VCaP (cell line): ENCODE results near the gene PDE4A.
A peak's percentile ranks its signal among the peaks of the same experiment; 100 is the strongest.

Source experiments
- H3K27ac ChIP-seq: fragments of 450-650 bp; 2 replicates; pipeline ENCODE4 v1.5.1; 2017
- TF ChIP-seq, protein P1 (sequence below): fragments of 450-650 bp; conservative IDR thresholded peaks from 2 replicates; pipeline ENCODE4 v1.5.1; 2017; ENCODE audit warnings: mild to moderate bottlenecking, moderate library complexity

PDE4A gene

DNA sequence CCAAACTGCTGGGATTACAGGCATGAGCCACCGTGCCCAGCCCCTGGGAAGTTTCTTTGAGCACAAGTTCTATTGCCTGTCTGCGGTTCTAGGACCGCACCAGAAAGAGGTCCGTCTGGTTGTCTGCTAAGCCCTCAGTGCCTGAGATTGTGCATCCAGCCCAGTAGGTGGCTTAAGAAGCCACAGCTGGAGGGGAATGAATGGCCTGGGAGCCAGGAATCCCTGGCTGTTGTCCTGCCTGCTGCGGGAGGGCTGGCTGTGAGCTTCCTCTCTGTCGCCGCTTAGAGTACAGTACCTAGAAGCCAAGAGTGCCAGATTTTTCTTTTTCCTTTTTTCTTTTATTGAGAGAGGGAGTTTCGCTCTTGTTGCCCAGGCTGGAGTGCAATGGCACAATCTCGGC is 35.8 kb upstream of the PDE4A start:
- TF ChIP-seq, protein P1, sequence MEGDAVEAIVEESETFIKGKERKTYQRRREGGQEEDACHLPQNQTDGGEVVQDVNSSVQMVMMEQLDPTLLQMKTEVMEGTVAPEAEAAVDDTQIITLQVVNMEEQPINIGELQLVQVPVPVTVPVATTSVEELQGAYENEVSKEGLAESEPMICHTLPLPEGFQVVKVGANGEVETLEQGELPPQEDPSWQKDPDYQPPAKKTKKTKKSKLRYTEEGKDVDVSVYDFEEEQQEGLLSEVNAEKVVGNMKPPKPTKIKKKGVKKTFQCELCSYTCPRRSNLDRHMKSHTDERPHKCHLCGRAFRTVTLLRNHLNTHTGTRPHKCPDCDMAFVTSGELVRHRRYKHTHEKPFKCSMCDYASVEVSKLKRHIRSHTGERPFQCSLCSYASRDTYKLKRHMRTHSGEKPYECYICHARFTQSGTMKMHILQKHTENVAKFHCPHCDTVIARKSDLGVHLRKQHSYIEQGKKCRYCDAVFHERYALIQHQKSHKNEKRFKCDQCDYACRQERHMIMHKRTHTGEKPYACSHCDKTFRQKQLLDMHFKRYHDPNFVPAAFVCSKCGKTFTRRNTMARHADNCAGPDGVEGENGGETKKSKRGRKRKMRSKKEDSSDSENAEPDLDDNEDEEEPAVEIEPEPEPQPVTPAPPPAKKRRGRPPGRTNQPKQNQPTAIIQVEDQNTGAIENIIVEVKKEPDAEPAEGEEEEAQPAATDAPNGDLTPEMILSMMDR, result no peak

GRCh38 chr19:10388957-10389356 is 31.4 kb upstream of the PDE4A start:
- TF ChIP-seq, protein P1, result peak; percentile 82
- H3K27ac ChIP-seq, result no peak overlapping the region

More for the DNA sequence above, 35.8 kb upstream of the PDE4A start:
- H3K27ac ChIP-seq, result no peak overlapping the region

DNA sequence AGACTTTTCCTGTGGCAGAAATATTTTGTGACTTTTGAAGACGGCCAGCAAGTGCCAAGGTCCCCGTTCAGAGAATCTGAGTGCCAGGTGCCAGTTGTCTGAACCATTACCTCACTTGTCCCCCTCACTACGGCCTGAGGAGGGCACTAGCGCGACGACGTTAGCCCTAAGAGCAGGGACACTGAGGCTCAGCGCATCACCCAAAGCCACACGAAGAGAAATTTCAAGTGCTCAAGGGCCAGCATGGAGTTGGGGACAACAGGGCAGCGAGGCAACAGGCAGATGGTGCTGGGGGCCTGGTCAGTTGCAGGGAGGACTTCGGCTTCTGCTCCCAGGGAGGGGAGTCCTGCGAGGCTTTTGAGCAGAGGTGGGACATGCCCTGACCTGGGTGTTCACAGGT is 30.5 kb upstream of the PDE4A start:
- TF ChIP-seq, protein P1, result no peak
- H3K27ac ChIP-seq, result no peak overlapping the region

DNA sequence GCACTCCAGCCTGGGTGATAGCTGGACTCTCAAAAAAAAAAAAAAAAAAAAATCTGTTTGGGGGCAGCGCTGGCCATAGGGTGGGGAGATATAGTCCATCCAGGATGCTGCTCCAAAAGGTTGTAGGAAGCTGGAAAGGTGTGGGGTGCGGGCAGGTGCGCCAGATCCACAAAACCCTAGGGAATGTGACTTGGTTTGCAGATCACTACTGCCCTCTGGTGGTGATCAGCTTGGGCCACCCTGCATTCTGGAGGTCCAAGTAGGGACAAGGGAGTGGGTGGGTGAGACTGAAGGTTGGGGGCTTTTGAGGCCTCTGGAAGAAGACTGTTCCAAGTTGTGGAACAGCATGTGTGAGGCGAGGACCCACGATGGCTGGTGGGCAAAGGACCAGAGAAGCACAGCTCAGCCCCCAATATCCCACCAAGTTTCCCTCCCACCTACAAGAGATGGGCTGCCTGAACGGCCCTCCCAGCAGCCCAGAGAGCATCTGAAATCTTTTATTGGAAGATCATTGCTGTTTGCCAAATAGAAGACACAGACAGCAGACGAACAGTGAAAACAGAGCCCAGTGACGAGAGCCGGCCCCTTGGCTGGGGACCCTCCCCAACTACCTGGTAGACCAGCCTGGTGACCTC is 29.6 kb upstream of the PDE4A start:
- H3K27ac ChIP-seq, result no peak overlapping the region
- TF ChIP-seq, protein P1, result peak; percentile 81

- TF ChIP-seq, protein P1, result no peak
- no peak overlapping the region for H3K27ac ChIP-seq
Observed at GRCh38 chr19:10392120-10392519, 28.2 kb upstream of the PDE4A start.

GRCh38 chr19:10393137-10393536 is 27.2 kb upstream of the PDE4A start:
- TF ChIP-seq, protein P1, result no peak
- H3K27ac ChIP-seq, result no peak overlapping the region

- H3K27ac ChIP-seq, result no peak overlapping the region
- TF ChIP-seq, protein P1, result no peak
Observed at GRCh38 chr19:10395003-10395402, 25.3 kb upstream of the PDE4A start.
